Keratinocyte (primary cell): Measurements from ENCODE around the gene ITGB2. TPM values are rescaled to one million over a fixed set of nuclear protein-coding genes. Genes with fewer than 3 reads are reported as not detected.

Source experiments
- DNase-seq: peaks from one replicate; pipeline ENCODE4 v3.0.0-alpha.2; 2011; ENCODE audit warnings: low read depth, missing footprints, low spot score
- FAIRE-seq: peaks from 2 replicates; lab custom pipeline; 2011; peaks lifted over from hg19 to GRCh38; lab: Jason Lieb, UNC
- H2AFZ ChIP-seq: 2 replicates; pipeline ENCODE4 v1.6.0; 2012; ENCODE audit warnings: low read length, control low read depth, inconsistent platforms; ENCODE audit not compliant: control insufficient read depth
- H3K27ac ChIP-seq: 2 replicates; pipeline ENCODE4 v1.5.1; 2011; ENCODE audit warnings: low read length; ENCODE audit not compliant: control insufficient read depth, insufficient read depth
- H3K27me3 ChIP-seq: 3 replicates; pipeline ENCODE4 v1.6.0; 2011; ENCODE audit warnings: low read length; ENCODE audit not compliant: control insufficient read depth, insufficient read depth; ENCODE audit errors: extremely low read depth
- H3K36me3 ChIP-seq, 2 experiments: 2 replicates in 1 of 2; 3 replicates in 1 of 2; pipeline ENCODE4 v1.5.1; 2011; ENCODE audit warnings: low read length in 2 of 2, mild to moderate bottlenecking in 1 of 2; ENCODE audit not compliant: control insufficient read depth in 2 of 2, insufficient read depth in 2 of 2; ENCODE audit errors: extremely low read depth in 1 of 2
- H3K4me1 ChIP-seq: 3 replicates; pipeline ENCODE4 v1.5.1; 2011; ENCODE audit warnings: low read length; ENCODE audit not compliant: control insufficient read depth, insufficient read depth; ENCODE audit errors: extremely low read depth
- H3K4me2 ChIP-seq: 3 replicates; pipeline ENCODE4 v1.6.0; 2011; ENCODE audit warnings: low read depth, low read length; ENCODE audit not compliant: control insufficient read depth, insufficient read depth; ENCODE audit errors: extremely low read depth
- H3K4me3 ChIP-seq, 3 experiments: fragments of 200-600 bp in 1 of 3; sonication (generic) in 1 of 3; 2 replicates in 2 of 3; 3 replicates in 1 of 3; pipeline ENCODE4 v1.5.1; 2011 to 2016; ENCODE audit warnings: low read length in 3 of 3, mild to moderate bottlenecking in 3 of 3, control low read depth in 2 of 3, inconsistent platforms in 1 of 3, low read depth in 1 of 3, mixed read lengths in 1 of 3, mixed run types in 1 of 3, moderate library complexity in 1 of 3; ENCODE audit not compliant: control insufficient read depth in 2 of 3, insufficient read depth in 2 of 3; ENCODE audit errors: extremely low read depth in 1 of 3
- H3K79me2 ChIP-seq: 2 replicates; pipeline ENCODE4 v1.6.0; 2012; ENCODE audit warnings: low read length; ENCODE audit not compliant: control insufficient read depth, insufficient read depth
- H3K9ac ChIP-seq: 3 replicates; pipeline ENCODE4 v1.6.0; 2011; ENCODE audit warnings: low read length; ENCODE audit not compliant: control insufficient read depth, insufficient read depth; ENCODE audit errors: extremely low read depth
- H3K9me1 ChIP-seq: 3 replicates; pipeline ENCODE4 v1.6.0; 2011; ENCODE audit warnings: low read length; ENCODE audit not compliant: control insufficient read depth, insufficient read depth; ENCODE audit errors: extremely low read depth
- H3K9me3 ChIP-seq: 2 replicates; pipeline ENCODE4 v1.5.1; 2012; ENCODE audit warnings: low read depth, low read length; ENCODE audit not compliant: control insufficient read depth
- H4K20me1 ChIP-seq: 3 replicates; pipeline ENCODE4 v1.6.0; 2011; ENCODE audit warnings: low read length; ENCODE audit not compliant: control insufficient read depth, insufficient read depth; ENCODE audit errors: extremely low read depth
- EZH2 ChIP-seq: IDR thresholded peaks from one replicate; pipeline ENCODE4 v1.6.1; 2012; ENCODE audit warnings: inconsistent platforms, mild to moderate bottlenecking, low read length, moderate library complexity
- dilution Hi-C: fragments of 300-500 bp; cut with MboI; formaldehyde crosslinking; loops from one replicate; pipeline ENCODE4 v1.7.0; 2020; ENCODE audit warnings: low sequenced_read_pairs; ENCODE audit not compliant: extremely low pct_ligation_motif_present
- polyA plus RNA-seq, 5 experiments: library from polyadenylated mRNA; depleted of rRNA in 3 of 5; stranded (reverse) in 3 of 5; stranded (forward) in 1 of 5; unstranded in 1 of 5; fragments of >200 nt; gene quantifications; 1 replicate in 1 of 5; 2 replicates in 3 of 5; 3 replicates in 1 of 5; pipeline versions ENCODE4 v1.2.1 to v1.2.3, GENCODE V29; 2011 to 2012; ENCODE audit warnings: missing spikeins in 2 of 5, low read depth in 1 of 5, low replicate concordance in 1 of 5
- TF ChIP-seq, protein P1 (sequence below), 3 experiments: IDR thresholded peaks in 1 of 3; conservative IDR thresholded peaks in 1 of 3; optimal IDR thresholded peaks in 1 of 3; 2 replicates in 2 of 3; 3 replicates in 1 of 3; pipeline versions ENCODE3 to v1.5.1; 2011; ENCODE audit warnings: low read length in 3 of 3, mild to moderate bottlenecking in 3 of 3, moderate library complexity in 2 of 3, control low read depth in 1 of 3, inconsistent platforms in 1 of 3; ENCODE audit not compliant: insufficient read depth in 2 of 3; ENCODE audit errors: extremely low read depth in 1 of 3

ITGB2 gene
- polyA plus RNA-seq, 1 donor (not counting 4 experiments of a cell fraction or from before 2014, with no cell fraction given) = 0.55 TPM

DNA sequence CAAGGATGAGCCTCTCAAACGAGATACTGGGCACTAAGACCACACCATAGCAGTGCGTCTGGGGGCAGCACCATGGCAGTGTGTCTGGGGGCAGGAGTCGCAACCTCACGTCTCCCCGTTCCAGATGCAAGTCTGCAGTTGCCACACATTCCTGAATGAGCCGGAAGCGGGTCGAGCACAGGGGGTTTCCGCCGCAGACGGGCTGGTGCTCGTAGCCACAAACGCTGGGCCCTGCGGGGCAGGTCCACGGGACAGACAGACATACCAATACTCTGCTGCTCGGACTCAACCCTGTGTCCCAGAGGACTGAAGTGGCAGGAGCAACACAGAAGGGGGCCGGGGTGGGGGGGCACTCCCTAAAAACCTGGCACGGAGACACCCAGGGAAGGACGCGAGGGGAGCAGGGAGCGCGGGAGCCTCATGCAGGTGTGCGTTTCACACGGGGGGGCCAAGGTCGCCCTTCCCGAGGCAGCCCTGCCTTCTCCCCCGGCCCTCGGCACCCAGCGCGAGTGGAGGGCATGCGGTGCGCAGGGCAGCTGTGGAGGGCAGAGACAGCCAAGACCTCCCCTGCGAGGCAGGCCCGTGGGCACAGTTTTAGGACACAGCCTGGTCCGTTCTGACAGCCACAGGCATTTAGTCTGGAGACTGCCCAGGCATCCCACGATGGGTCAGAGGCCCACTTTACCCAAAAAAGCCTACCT, 71.7 kb downstream of the ITGB2 start:
- DNase-seq = no peak
- Histone ChIP-seq H3K4me3 (no peak overlapping the region), H3K27me3 (peaks cover 4% of the 10 kb centered on the region), H3K79me2 (peaks cover 9% of the 10 kb centered on the region), H4K20me1 (peaks cover 3% of the 10 kb centered on the region), H3K27ac (no peak overlapping the region), H3K9me1 (no peaks in the 10 kb centered on the region), H3K4me1 (peaks cover 13% of the 10 kb centered on the region), H3K9ac (no peak overlapping the region), H2AFZ (no peak overlapping the region), H3K4me2 (no peak overlapping the region), H3K9me3 (no peaks in the 10 kb centered on the region), H3K36me3 (peaks cover 20 to 28% of the 10 kb centered on the region in 2 experiments)
- dilution Hi-C loops = no loop called here
- no peak for FAIRE-seq
- TF ChIP-seq, protein P1, sequence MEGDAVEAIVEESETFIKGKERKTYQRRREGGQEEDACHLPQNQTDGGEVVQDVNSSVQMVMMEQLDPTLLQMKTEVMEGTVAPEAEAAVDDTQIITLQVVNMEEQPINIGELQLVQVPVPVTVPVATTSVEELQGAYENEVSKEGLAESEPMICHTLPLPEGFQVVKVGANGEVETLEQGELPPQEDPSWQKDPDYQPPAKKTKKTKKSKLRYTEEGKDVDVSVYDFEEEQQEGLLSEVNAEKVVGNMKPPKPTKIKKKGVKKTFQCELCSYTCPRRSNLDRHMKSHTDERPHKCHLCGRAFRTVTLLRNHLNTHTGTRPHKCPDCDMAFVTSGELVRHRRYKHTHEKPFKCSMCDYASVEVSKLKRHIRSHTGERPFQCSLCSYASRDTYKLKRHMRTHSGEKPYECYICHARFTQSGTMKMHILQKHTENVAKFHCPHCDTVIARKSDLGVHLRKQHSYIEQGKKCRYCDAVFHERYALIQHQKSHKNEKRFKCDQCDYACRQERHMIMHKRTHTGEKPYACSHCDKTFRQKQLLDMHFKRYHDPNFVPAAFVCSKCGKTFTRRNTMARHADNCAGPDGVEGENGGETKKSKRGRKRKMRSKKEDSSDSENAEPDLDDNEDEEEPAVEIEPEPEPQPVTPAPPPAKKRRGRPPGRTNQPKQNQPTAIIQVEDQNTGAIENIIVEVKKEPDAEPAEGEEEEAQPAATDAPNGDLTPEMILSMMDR (optimal IDR thresholded peaks at IDR 0.05 in 1 of 3, IDR thresholded peaks at IDR 0.05 in 1 of 3, conservative IDR thresholded peaks at IDR 0.05 in 1 of 3; ENCODE audit: extremely low read depth in 1 of 3, insufficient read depth in 2 of 3, low read length in 3 of 3) = no peak
- TF ChIP-seq EZH2 = no peak

DNA sequence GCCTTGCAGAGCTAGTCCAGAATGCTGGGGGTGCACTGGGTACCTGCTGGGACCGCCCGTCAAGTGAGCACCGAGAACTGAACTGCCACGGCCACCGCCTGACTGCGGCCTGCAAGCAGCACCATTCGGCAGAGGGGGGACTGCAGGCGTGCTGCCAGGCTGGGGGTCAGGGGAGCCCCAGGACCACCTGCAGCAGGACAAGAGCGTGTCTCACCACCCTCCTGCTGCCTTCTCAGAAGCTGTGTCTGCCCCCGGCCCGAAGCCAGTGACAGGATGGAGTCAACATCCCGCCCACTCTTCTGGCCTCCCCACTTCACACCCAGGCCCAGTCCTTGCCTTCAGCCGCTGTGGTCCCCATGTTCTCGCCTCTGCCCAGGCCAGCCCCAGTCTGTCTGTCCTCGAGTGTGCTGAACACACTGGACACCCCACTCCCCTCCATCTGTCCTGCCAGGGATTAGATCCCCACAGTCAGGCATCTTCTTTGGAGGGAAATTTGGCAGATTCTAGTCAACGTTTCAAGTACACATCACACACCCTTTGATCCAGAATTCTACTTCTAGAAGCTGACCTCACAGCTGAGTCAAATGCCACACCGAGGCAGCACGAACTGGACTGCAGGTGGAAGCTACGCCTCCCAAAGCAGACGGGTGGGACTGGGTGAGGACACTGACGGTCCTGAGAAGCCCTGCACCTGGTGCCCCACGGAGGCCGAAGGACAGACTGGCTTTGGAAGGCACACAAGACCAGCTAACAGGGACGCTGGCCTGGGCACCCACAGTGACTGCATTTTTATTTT, 73.2 kb downstream of the ITGB2 start:
- no peak overlapping the region for H3K4me2 ChIP-seq
- H3K9me3 ChIP-seq = no peaks in the 10 kb centered on the region
- H3K4me1 ChIP-seq = peaks cover 13% of the 10 kb centered on the region
- H3K79me2 ChIP-seq = no peaks in the 10 kb centered on the region
- no peak overlapping the region for H3K9ac ChIP-seq
- H3K27me3 ChIP-seq = peaks cover 12% of the 10 kb centered on the region
- dilution Hi-C loops = no loop called here
- no peak overlapping the region for H3K27ac ChIP-seq
- no peak overlapping the region for H3K4me3 ChIP-seq
- peaks cover 14 to 22% of the 10 kb centered on the region in 2 experiments for H3K36me3 ChIP-seq
- FAIRE-seq = no peak
- DNase-seq = no peak
- TF ChIP-seq EZH2 = no peak
- TF ChIP-seq, protein P1 (optimal IDR thresholded peaks at IDR 0.05 in 1 of 3, IDR thresholded peaks at IDR 0.05 in 1 of 3, conservative IDR thresholded peaks at IDR 0.05 in 1 of 3; ENCODE audit: extremely low read depth in 1 of 3, insufficient read depth in 2 of 3, low read length in 3 of 3) = no peak
- H3K9me1 ChIP-seq = no peaks in the 10 kb centered on the region
- H4K20me1 ChIP-seq = no peaks in the 10 kb centered on the region
- no peak overlapping the region for H2AFZ ChIP-seq
